ENCODE measurements around the gene LRRC25. TPM values are rescaled to one million over a fixed set of nuclear protein-coding genes. Genes with fewer than 3 reads are reported as not detected.

LRRC25 gene
- total RNA-seq, 1 experiment from 2014 or later = 0.31 TPM

GRCh38 chr19:18353378-18354005 is 43.9 kb downstream of the LRRC25 start:
- DNase-seq (ENCODE audit: low spot score) (no peak), ATAC-seq (no peak)
- no peak overlapping the region for H3K4me3 Mint-ChIP-seq
- no peak for TF ChIP-seq ARID4B (CRISPR knock-in tag; IDR thresholded peaks at IDR 0.05; ENCODE audit: borderline replicate concordance)
- TF ChIP-seq, protein P1, sequence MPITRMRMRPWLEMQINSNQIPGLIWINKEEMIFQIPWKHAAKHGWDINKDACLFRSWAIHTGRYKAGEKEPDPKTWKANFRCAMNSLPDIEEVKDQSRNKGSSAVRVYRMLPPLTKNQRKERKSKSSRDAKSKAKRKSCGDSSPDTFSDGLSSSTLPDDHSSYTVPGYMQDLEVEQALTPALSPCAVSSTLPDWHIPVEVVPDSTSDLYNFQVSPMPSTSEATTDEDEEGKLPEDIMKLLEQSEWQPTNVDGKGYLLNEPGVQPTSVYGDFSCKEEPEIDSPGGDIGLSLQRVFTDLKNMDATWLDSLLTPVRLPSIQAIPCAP (CRISPR knock-in tag; IDR thresholded peaks at IDR 0.05) = no peak
- no peak for TF ChIP-seq FOXK1 (CRISPR knock-in tag; IDR thresholded peaks at IDR 0.05)
- no peak for TF ChIP-seq ZNF317 (CRISPR knock-in tag; IDR thresholded peaks at IDR 0.05; ENCODE audit: borderline replicate concordance, low read depth)
- no peak for TF ChIP-seq ZMAT4 (CRISPR knock-in tag; IDR thresholded peaks at IDR 0.05)
- no peak for TF ChIP-seq TEAD1 (CRISPR knock-in tag; IDR thresholded peaks at IDR 0.05)
- no peak for TF ChIP-seq ZBTB43 (CRISPR knock-in tag; IDR thresholded peaks at IDR 0.05)
- no peak for TF ChIP-seq ESRRA (CRISPR knock-in tag; IDR thresholded peaks at IDR 0.05; ENCODE audit: borderline replicate concordance)
- no peak for TF ChIP-seq ZNF263 (CRISPR knock-in tag; IDR thresholded peaks at IDR 0.05; ENCODE audit: low read depth)
- TF ChIP-seq, protein P2, sequence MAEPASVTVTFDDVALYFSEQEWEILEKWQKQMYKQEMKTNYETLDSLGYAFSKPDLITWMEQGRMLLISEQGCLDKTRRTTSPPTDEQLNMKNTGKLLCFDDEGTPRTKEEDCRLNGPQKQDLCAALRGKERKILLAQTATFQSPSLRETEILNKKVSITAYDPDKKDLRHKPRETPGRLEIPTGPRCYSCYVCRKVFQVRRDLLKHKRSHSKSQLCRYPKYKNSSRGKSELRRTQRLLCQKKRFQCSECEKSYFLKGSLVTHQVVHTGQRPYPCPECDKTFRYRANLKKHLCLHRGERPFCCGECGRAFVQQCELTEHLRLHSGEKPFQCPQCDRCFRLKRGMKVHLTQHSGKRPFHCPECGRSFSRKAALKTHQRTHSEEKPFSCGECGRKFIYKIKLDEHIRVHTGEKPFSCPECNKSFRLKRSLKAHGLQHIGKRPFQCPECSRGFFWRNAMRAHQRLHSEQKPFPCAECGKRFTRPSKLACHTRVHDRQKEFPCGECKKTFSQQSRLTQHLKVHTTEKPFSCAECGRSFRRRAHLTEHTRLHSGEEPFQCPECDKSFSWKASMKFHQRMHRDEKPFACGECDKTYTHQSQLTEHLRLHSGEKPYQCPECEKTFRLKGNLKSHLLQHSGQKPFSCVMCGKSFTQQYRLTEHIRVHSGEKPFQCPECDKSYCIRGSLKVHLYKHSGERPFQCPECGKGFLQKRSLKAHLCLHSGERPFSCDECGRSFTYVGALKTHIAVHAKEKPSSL (CRISPR knock-in tag; conservative IDR thresholded peaks at IDR 0.05) = no peak
- no peak for TF ChIP-seq E2F4 (CRISPR knock-in tag; IDR thresholded peaks at IDR 0.05; ENCODE audit: borderline replicate concordance, low read depth)
- CTCF ChIA-PET = interaction anchor here (1.2 to 1.9 kb wide), 3 partner anchors 35 to 57 kb away, joined by 3 to 11 read pairs (median 5); no protein-coding TSS in a partner anchor
- POLR2A ChIA-PET = no interaction called here
- no peaks in the 10 kb centered on the region for H3K9me3 Mint-ChIP-seq
- peak overlapping the region; percentile 31 for H3K27ac Mint-ChIP-seq
- H3K36me3 Mint-ChIP-seq = peaks cover 44% of the 10 kb centered on the region
- no peaks in the 10 kb centered on the region for H3K27me3 Mint-ChIP-seq (ENCODE audit: low read depth)
- no peaks in the 10 kb centered on the region for H3K4me1 Mint-ChIP-seq

DNA sequence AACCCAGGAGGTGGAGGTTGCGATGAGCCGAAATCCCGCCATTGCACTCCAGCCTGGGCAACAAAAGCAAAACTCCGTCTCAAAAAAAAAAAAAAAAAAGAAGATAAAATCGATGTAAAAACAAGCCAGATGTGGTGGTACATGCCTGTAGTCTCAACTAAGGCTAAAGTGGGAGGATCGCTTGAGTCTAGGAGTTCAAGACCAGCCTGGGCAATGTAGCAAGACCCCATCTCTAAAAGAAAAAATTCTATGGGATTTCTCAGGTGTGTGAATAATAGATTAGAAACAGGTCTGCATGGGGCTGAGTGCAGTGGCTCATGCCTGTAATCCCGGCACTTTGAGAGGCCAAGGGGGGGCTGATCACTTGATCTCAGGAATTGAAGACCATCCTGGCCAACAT is 45.9 kb downstream of the LRRC25 start:
- Mint-ChIP-seq H3K27ac (no peak overlapping the region), H3K27me3 (ENCODE audit: low read depth) (no peaks in the 10 kb centered on the region), H3K36me3 (peaks cover 34% of the 10 kb centered on the region), H3K9me3 (no peaks in the 10 kb centered on the region), H3K4me3 (no peak overlapping the region), H3K4me1 (peaks cover 11% of the 10 kb centered on the region)
- ATAC-seq = no peak
- POLR2A ChIA-PET = no interaction called here
- no peak for DNase-seq (ENCODE audit: low spot score)
- TF ChIP-seq ZNF121 (CRISPR knock-in tag; IDR thresholded peaks at IDR 0.05) (peak; percentile 35; the same call in 1 of the 2 replicates), E2F5 (CRISPR knock-in tag; IDR thresholded peaks at IDR 0.05) (no peak), EMX1 (CRISPR knock-in tag; IDR thresholded peaks at IDR 0.05) (no peak)
- CTCF ChIA-PET = interaction anchor here (0.6 kb wide), 1 partner anchor 395 kb away, joined by 3 read pairs; no protein-coding TSS in a partner anchor

Data from WTC11 (cell line).